Glomerular visceral epithelial cell (primary cell): ENCODE data around the gene RAP1GAP2.

Source experiments
- DNase-seq: peaks from one replicate; pipeline ENCODE4 v3.0.0-alpha.2; 2016; ENCODE audit errors: extremely low spot score

The RAP1GAP2 gene

GRCh38 chr17:2911035-2911754, 115.0 kb downstream of the RAP1GAP2 start:
- no peak for DNase-seq

DNA sequence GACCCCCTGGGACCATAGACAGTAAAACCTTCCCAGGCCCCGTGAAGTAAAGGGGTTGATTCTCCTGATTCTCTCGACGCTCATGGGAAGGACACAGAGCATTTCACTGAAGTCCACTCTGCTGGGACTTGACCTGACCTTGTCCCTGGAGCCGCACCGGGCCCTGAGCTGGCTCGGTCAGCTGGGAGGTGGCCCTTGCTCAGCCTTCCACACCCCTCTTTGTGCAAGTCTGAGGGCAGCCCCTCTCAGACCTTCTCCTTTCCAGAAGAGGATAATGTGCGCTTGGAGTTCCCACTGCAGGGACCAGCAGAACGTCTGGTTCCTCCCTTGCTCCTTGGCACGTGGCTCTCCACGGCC, 115.5 kb downstream of the RAP1GAP2 start:
- no peak for DNase-seq

- no peak for DNase-seq
These were observed 116.5 kb downstream of the RAP1GAP2 start for GRCh38 chr17:2912754-2913153.

DNA sequence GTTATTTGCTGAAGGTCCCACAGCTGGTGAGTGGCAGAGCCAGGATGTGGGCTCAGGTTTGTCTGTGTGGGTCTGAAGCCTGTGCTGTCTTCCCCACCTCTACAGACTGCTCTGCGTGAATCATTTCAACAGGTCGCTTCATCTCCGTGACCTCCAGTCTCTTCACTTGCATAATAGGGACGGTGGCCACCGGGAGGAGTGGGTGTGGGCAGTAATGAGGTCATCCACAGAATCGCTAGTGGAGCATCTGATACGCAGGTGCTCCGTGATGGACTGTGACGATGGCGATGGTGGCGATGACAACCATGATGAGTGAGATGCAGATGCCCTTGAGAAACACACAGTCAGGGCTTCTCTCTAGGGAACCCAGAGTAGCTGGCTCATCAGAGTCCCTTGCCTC, 120.2 kb downstream of the RAP1GAP2 start:
- DNase-seq, result no peak

- no peak for DNase-seq
These were observed 125.2 kb downstream of the RAP1GAP2 start for GRCh38 chr17:2921443-2921842.

DNA sequence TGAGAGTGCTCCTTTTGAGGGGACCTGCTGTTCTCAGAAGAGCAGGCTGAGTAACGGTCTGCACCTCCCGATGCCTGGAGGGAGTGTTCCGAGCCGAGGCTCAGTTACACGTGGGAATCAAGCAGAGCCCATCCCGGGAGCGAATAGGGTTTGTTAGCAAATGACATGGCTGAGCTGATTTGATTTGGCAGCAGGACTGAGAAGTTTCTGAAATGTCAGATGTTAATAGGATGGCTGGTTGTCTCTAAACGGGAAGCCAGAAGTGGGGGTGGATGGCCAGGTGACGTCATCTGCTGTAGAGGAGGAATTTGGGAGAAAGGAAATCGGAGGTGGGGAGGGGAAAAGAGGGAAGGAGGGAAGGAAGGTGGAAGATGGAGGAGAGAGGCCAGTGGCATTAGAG, 128.0 kb downstream of the RAP1GAP2 start:
- DNase-seq, result no peak

DNA sequence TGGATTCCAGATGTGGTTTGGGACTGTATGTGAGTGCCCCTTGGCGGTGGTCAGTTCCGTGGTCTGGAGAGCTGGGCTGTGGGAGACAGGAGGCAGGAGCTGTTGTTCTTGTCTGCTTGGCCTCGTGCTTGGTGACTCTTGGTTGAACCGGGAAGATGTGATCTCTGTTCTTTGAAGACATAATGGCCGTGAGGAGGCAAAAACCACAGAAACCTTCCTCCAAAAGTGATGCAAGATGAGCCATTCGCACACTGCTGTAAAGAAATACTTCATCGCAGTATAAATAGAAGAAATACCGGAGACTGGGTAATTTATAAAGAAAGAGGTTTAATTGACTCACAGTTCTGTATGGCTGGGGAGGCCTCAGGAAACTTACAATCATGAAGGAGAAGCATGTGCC, 128.8 kb downstream of the RAP1GAP2 start:
- DNase-seq, result no peak

DNA sequence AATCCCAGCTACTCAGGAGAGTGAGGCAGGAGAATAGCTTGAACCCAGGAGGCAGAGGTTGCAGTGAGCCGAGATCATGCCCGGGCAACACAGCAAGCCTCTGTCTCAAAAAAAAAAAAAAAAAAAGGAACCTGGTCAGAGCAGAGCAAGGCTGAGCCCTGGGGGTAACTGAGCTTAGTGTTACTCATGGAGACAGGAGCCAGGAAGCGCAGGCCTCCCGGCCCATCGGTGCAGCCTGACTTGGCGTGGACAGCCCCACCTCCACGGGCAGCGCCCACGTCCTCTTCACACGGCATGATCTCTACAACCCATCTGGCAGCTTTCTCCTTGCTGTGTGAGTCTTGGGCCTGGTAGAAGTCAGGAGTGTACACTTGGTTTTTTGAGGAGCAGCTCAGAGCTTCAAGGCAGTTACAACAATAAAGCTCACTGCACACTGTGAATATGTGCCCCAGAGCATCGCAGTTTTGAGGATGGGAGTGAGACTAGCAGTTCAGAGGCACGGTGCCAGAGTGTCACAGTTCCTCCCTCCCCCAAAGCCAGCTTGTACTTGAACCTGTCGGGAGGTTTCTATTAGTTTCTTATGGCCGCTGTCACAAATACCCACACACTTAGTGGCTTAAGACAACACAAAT, 129.9 kb downstream of the RAP1GAP2 start:
- DNase-seq, result no peak

- no peak for DNase-seq
These were observed 132.2 kb downstream of the RAP1GAP2 start for GRCh38 chr17:2928294-2928890.

- no peak for DNase-seq
These were observed 133.8 kb downstream of the RAP1GAP2 start for GRCh38 chr17:2929881-2930533.

GRCh38 chr17:2931876-2932275, 135.6 kb downstream of the RAP1GAP2 start:
- no peak for DNase-seq

- no peak for DNase-seq
These were observed 136.7 kb downstream of the RAP1GAP2 start for GRCh38 chr17:2932946-2933345.

DNA sequence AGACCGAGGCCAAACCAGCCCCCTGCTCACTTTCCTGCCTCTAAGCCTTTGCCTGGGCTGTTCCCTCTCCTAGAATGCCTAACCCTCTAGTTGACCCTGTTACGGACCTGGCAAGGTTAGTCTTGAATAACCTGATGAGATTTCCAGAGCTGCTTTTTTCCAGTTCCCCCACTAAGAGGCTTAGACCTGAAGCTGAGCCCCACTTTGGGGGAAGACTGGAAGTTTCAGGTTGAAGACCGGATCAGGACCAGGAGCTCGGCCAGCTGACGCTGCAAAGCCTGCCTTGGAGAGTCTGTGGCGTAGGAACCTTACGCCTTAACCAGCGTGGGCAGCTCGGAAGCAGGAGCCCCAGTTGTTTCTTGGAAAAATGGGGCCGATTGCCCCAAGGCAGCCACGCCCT, 137.4 kb downstream of the RAP1GAP2 start:
- DNase-seq, result no peak

GRCh38 chr17:2935632-2936031, 139.4 kb downstream of the RAP1GAP2 start:
- no peak for DNase-seq

DNA sequence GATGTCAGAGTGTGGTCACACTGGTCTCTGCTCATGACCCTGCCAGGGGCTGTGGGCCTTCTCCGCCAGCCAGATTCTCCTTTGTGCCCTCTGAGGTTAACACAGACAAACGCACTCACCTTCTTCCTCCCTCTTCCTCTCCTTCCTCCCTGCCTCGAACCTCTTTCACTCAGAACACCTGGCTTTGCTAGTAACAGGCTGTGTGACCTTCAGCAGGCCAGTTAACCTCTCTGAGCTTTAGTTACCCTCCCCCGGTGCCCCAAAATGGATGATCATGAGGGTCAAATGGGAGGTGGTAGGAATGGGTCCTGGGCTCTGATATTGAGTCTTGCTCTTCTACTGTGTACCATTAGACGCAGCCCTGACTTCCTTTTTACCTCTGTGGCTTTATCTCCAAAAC, 140.1 kb downstream of the RAP1GAP2 start:
- no peak for DNase-seq

DNA sequence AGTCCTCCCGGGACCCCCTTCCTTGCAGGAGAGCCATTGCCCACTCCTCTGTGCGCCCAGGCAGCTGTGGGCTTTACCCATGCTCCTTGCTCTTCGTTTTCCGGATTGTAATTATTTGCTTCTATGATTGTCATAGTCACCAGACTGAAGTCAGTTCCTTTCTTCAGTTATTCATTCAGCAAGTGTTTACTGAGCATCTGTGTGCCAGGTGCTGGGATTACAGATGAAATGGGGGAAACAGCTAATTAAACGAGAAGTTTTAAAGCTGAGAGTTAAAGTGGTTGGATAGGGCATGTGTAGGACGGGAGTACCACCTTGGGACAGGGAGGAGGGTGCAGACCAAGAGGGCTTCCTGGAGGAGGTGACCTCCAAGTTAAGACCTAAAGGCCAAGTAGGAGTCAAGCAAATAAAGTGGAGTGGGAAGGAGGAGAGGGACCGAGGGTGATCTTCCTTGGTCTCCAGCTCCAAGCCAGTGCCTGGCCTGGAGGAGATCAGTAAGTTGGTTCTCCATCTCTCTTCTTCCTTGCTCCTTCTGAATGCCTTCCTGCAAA, 140.6 kb downstream of the RAP1GAP2 start:
- no peak for DNase-seq

DNA sequence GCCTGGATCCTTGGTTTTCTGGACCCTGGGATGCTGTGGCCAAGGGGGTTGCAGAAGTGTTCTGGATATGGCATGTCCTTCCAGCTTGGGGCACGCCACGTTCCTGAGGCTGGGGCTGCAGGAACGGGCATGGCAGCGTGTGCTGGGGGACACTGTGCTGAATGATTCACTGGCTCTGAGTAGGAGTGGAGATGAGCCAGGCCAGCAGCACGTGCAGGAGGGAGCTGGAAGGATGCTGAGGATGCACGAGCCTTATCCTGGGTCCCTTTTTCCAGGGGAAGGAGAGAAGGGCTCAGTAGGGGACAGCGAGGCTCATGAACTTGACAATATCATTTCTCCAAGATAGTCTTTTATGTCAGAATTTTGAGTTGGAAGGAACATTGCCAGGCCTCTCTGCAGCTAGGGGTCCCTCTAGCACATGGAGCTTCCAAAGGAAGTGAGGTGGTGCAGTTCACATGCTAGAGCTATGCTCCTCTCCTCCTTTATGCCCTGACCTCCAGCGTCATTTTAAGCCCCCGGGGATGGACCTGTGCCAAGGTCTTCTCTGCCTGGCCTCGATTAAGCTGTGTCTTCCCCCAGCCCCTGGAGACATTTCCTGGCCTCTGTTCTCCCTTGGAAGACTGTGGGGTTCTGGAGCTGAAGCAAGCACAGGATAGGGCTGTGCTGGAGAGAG, 141.2 kb downstream of the RAP1GAP2 start:
- no peak for DNase-seq

DNA sequence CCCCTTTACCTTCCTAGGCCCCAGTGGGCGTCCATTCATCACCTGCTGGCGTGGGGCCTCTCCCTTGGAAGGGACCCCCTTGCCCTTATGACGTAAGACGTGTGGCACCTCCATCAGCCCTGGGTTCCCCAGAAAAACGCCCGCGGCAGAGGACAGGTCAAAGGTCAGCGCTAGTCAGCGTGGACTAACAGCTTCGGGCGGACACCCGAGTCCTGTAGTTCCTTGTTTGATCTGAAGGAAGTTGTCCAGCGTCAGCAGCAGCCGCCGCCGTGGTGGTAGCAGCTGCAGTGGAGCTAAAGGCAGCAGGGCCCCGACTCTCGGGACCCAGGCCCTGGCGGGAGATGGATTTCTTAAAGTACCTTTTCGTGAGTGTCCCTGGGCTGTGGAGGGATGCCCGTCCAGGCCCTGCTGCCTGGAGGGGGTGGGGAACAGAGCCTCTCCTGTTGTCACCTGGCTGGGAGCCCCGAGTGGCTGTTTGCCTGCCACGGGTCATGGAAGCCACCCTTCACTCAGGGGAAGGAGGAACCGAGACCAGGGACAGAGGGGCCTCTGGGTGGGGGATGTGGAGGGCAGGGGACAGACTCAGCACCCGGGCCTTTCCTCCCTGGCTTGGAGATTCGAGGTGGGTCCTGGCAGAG, 143.6 kb downstream of the RAP1GAP2 start:
- no peak for DNase-seq

DNA sequence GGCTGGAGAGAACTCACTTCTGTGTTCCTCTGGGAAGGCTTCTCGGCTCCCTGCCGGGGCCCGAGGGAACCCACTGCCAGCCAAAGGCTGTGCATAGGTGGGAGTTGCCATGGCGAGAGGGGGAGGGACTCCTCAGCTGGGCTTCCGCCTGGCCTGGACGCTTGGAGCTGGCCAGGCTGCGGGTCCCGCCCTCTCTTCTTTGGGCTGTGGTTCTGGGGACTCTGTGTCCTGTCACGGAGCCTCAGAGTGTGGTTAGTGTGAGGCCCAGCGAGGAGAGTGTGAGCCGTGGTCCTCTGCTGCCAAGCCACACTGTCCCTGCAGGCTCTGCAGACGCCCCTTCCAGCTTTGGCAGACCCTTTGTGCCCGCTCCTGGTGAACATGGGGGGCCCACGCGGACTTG, 144.1 kb downstream of the RAP1GAP2 start:
- DNase-seq, result no peak

DNA sequence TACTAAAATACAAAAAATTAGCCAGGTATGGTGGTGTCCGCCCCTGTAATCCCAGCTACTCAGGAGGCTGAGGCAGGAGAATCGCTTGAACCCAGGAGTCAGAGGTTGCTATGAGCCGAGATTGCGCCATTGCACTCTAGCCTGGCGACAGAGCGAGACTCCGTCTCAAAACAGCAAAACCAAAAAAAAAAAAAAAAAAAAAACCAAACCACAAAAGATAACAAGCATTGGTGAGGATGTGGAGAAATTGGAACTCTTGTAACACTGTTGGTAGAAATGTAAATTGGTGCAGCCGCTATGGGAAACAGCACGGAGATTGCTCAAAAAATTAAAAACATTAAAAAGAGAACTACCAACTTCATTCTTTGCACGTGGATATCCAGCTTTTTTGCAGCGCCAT, 147.7 kb downstream of the RAP1GAP2 start:
- no peak for DNase-seq

DNA sequence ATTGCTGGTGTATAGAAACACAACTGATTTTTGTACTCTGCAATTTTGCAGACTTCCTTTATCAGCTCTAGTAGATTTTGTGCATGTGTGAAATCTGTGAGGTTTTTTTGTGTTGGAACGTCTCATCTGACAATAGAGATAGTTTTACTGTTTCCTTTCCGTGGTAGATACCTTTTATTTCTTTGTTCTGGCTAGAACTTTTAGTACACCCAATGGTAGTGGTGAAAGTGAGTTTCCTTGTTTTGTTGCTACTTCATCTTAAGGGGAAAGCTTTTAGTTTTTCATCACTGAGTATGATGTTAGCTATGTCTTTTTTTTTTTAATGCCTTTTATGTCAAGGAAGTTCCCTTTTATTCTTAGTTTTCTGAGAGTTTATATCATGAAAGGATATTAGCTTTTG, 149.1 kb downstream of the RAP1GAP2 start:
- no peak for DNase-seq

GRCh38 chr17:2946144-2946543, 149.9 kb downstream of the RAP1GAP2 start:
- DNase-seq, result no peak
